Measurements from ENCODE around the gene NAA60.
"Not testable (repeated sequence)": the region's sequence is repeated elsewhere in the genome, so short reads cannot be mapped to it uniquely, and the experiment has no call there.

Gene NAA60

DNA sequence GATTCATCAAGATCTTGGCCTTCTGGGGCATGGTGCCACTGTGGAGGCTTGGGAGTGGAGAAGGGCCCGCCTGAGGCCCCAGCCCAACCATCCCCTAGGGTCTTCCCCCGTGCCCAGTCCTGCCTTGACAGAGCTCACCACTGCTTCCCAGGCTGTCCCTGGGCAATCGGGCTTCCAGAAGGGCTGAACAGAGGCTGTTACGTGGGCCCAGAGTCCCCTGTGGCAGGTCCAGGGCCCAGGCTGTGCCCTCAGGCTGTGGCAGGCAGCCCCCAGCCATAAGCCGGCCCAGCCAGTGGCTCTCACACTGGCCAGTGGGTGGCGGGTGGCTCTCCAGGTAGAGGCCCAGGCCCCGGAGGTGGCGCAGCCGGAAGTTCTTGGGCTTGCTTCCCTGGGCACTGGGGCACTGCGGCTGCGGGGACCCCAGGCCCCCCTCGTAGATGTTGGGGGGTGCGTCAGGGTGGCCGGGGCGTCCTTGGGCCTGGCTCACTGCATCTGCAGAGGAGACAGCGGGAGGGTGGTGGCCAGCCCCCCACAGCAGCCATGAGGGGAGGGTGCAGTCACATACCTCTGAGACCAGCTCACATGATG is 51.0 kb downstream of the NAA60 start:
- Histone ChIP-seq H3K4me3 (no peak overlapping the region), H3K9me3 (no peaks in the 10 kb centered on the region), H3K27ac (no peak overlapping the region), H3K36me3 (no peaks in the 10 kb centered on the region), H3K4me1 (peaks cover 0 to 6% (median 2%) of the 10 kb centered on the region in 4 donors), H3K27me3 (no peaks in the 10 kb centered on the region)
- no peak for DNase-seq
- intact Hi-C loops (cut with DNase I; ENCODE audit: low total_unique reads) = no loop called here
- TF ChIP-seq, protein P1, sequence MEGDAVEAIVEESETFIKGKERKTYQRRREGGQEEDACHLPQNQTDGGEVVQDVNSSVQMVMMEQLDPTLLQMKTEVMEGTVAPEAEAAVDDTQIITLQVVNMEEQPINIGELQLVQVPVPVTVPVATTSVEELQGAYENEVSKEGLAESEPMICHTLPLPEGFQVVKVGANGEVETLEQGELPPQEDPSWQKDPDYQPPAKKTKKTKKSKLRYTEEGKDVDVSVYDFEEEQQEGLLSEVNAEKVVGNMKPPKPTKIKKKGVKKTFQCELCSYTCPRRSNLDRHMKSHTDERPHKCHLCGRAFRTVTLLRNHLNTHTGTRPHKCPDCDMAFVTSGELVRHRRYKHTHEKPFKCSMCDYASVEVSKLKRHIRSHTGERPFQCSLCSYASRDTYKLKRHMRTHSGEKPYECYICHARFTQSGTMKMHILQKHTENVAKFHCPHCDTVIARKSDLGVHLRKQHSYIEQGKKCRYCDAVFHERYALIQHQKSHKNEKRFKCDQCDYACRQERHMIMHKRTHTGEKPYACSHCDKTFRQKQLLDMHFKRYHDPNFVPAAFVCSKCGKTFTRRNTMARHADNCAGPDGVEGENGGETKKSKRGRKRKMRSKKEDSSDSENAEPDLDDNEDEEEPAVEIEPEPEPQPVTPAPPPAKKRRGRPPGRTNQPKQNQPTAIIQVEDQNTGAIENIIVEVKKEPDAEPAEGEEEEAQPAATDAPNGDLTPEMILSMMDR (IDR thresholded peaks at IDR 0.05) = no peak

- no peak for DNase-seq
- H3K4me3 ChIP-seq = no peak within 1 kb of the TSS
- no peak within 1 kb of the TSS for H3K27ac ChIP-seq
- intact Hi-C loops (cut with DNase I; ENCODE audit: low total_unique reads) = no loop called here
- H3K36me3 ChIP-seq = no peaks in the 10 kb centered on the region
- TF ChIP-seq, protein P1 (IDR thresholded peaks at IDR 0.05) = no peak
- no peaks in the 10 kb centered on the region for H3K27me3 ChIP-seq
- H3K4me1 ChIP-seq = peaks cover 0 to 6% (median 2%) of the 10 kb centered on the region in 4 donors
- no peaks in the 10 kb centered on the region for H3K9me3 ChIP-seq
These were observed 51.7 kb downstream of the NAA60 start, which contains the start of gene C16orf90 for GRCh38 chr16:3495176-3495575. Gene C16orf90 (minus strand): TSS chr16:3495489. CDS start chr16:3495421, 68 bp downstream.

DNA sequence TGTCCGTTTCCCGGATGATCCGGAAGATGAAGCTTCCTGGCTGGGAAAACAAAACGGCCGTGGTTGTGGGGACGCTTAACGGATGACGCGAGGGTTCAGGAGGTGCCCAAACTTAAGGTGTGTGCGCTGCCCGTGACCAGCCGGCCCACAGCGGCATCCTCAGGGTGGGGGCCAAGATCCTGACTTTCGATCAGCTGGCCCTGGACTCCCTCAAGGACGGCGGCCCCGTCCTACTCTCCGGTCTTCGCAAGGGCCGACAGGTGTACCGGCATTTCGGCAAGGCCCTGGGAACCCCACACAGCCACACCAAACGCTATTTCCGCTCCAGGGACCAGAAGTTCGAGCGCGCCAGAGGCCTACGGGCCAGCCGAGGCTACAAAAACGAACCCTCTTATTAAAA is 52.9 kb downstream of the NAA60 start:
- Histone ChIP-seq H3K9me3 (no peaks in the 10 kb centered on the region), H3K27ac (no peak overlapping the region), H3K4me1 (peaks cover 0 to 12% (median 7%) of the 10 kb centered on the region in 4 donors), H3K27me3 (no peaks in the 10 kb centered on the region), H3K36me3 (no peaks in the 10 kb centered on the region), H3K4me3 (no peak overlapping the region)
- intact Hi-C loops (cut with DNase I; ENCODE audit: low total_unique reads) = no loop called here
- DNase-seq = no peak
- TF ChIP-seq, protein P1 (IDR thresholded peaks at IDR 0.05) = no peak

DNA sequence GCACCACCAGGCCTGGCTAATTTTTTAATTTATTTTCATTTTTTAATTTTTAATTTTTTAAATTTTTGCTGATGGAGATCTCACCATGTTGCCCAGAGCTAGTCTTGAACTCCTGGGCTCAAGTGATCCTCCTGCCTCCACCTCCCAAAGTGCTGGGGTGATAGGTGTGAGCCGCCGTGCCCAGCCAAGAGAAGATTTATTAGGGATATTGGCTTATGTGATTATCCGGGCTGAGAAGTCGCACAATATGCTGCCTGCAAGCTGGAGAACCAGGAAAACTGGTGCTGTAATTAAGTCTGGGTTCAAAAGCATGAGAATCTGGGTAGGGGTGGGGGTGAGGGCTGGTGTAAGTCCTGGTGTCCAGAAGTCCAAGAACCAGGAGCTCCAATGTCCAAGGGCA is 54.3 kb downstream of the NAA60 start:
- Histone ChIP-seq H3K27me3 (no peaks in the 10 kb centered on the region), H3K36me3 (no peaks in the 10 kb centered on the region), H3K4me1 (peaks cover 5 to 26% (median 13%) of the 10 kb centered on the region in 4 donors), H3K27ac (no peak overlapping the region), H3K4me3 (no peak overlapping the region), H3K9me3 (no peaks in the 10 kb centered on the region)
- intact Hi-C loops (cut with DNase I; ENCODE audit: low total_unique reads) = no loop called here
- TF ChIP-seq, protein P1 (IDR thresholded peaks at IDR 0.05) = no peak
- DNase-seq = no peak

DNA sequence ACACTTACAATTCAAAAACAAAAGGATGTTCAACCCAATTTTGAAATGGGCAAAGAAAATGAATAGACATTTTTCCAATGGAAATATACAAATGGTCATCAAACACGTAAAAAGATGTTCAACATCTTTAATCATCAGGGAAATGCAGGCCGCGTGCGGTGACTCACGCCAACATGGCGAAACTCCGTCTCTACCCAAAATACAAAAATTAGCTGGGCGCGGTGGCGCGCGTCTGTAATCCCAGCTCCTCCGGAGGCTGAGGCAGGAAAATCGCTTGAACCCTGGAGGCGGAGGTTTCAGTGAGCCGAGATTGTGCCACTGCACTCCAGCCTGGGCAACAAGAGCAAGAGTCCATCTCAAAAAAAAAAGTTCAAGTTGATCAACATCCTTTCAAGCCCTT is 55.5 kb downstream of the NAA60 start:
- Histone ChIP-seq H3K9me3 (no peaks in the 10 kb centered on the region), H3K36me3 (no peaks in the 10 kb centered on the region), H3K27ac (no peak overlapping the region), H3K27me3 (no peaks in the 10 kb centered on the region), H3K4me3 (no peak overlapping the region), H3K4me1 (peaks cover 5 to 23% (median 10%) of the 10 kb centered on the region in 4 donors)
- peak in 1 of 2 donors; percentile 42 for DNase-seq
- TF ChIP-seq, protein P1 (IDR thresholded peaks at IDR 0.05) = no peak
- intact Hi-C loops (cut with DNase I; ENCODE audit: low total_unique reads) = no loop called here

DNA sequence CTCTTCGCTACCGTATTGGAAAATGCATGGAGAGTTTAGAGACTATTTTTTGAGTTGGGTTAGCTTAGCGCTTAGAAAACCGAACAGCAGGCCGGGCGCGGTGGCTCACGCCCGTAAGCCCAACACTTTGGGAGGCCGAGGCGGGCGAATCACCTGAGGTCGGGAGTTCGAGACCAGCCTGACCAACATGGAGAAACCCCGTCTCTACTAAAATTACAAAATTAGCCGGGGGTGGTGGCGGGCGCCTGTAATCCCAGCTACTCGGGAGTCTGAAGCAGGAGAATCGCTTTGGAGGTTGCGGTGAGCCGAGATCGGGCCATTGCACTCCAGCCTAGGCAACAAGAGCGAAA is 57.9 kb downstream of the NAA60 start:
- H3K27me3 ChIP-seq, DNase-seq, H3K9me3 ChIP-seq: not testable (repeated sequence)
- Histone ChIP-seq H3K36me3 (peaks cover 3 to 21% (median 13%) of the 10 kb centered on the region in 3 donors), H3K4me1 (peaks cover 5 to 23% (median 10%) of the 10 kb centered on the region in 4 donors), H3K27ac (peak overlapping the region; percentile 74 to 82), H3K4me3 (peak overlapping the region; percentile 70 to 80)
- intact Hi-C loops (cut with DNase I; ENCODE audit: low total_unique reads) = loop anchor here (10.0 kb wide), 1 partner anchor 347 kb away; no protein-coding TSS in a partner anchor

Measured in tibial artery (tissue), 4 donors.